Heart right ventricle (tissue), 16 donors: Measurements from ENCODE around the gene XPNPEP3. TPM values are rescaled to one million over a fixed set of nuclear protein-coding genes. Genes with fewer than 3 reads are reported as not detected.
"Not testable (repeated sequence)": the region's sequence is repeated elsewhere in the genome, so short reads cannot be mapped to it uniquely, and the experiment has no call there.

Source experiments
- ATAC-seq, 8 donors: fragments of 200-7000 bp; cut with Tn5 transposase; one replicate each; pipeline ENCODE4 v1.9.1; 2020; ENCODE audit warnings: mild to moderate bottlenecking in 8 of 8, moderate library complexity in 8 of 8, moderate number of reproducible peaks in 1 of 8
- DNase-seq, 2 donors: peaks; one replicate each; pipeline ENCODE4 v3.0.0-alpha.2; 2020
- H3K27ac ChIP-seq, 10 donors: fragments of 200-600 bp; sonication (generic) in 2 of 10; one replicate each; pipeline versions ENCODE4 v1.5.0 to v1.8.0; 2020 to 2022; ENCODE audit warnings: mild to moderate bottlenecking in 3 of 10
- H3K27me3 ChIP-seq, 7 donors: fragments of 200-600 bp; one replicate each; pipeline ENCODE4 v1.8.0; 2021 to 2022; ENCODE audit warnings: mild to moderate bottlenecking in 2 of 7
- H3K36me3 ChIP-seq, 9 donors: fragments of 200-600 bp; sonication (generic) in 1 of 9; one replicate each; pipeline versions ENCODE4 v1.5.0 to v1.8.0; 2020 to 2022; ENCODE audit warnings: mild to moderate bottlenecking in 2 of 9
- H3K4me1 ChIP-seq, 9 donors: fragments of 200-600 bp; sonication (generic) in 1 of 9; one replicate each; pipeline versions ENCODE4 v1.5.0 to v1.8.0; 2020 to 2022; ENCODE audit warnings: mild to moderate bottlenecking in 4 of 9
- H3K4me3 ChIP-seq, 10 donors: fragments of 200-600 bp; sonication (generic) in 2 of 10; one replicate each; pipeline versions ENCODE4 v1.5.0 to v1.8.0; 2020 to 2022; ENCODE audit warnings: mild to moderate bottlenecking in 7 of 10, moderate library complexity in 2 of 10
- H3K9me3 ChIP-seq, 11 donors: fragments of 200-600 bp in 10 of 11; sonication (generic) in 2 of 11; one replicate each; pipeline versions ENCODE4 v1.5.0 to v1.8.0; 2013 to 2022; ENCODE audit warnings: mild to moderate bottlenecking in 2 of 11, control low read depth in 1 of 11, moderate library complexity in 1 of 11
- CTCF ChIP-seq, 9 donors: fragments of 200-600 bp; sonication (generic) in 2 of 9; IDR thresholded peaks; one replicate each; pipeline versions ENCODE4 v1.5.0 to v1.8.0; 2021 to 2022; ENCODE audit warnings: antibody characterized with exemption in 9 of 9, mild to moderate bottlenecking in 5 of 9, moderate library complexity in 1 of 9
- WGBS, 2 donors: extraction: QIAGEN DNeasy Blood & Tissue Kit; methylation state at CpG; one replicate each; pipeline ENCODE4 v1.1.7; 2013; ENCODE audit warnings: inconsistent platforms in 1 of 2; 5-methylcytosine and 5-hydroxymethylcytosine counted together
- intact Hi-C, 10 donors: fragments of 100-400 bp; cut with DNase I; formaldehyde crosslinking; loops; one replicate each; pipeline versions ENCODE4 v1.11.1 to v1.14.2; 2022
- polyA plus RNA-seq, 2 donors: library from polyadenylated mRNA; stranded (reverse); fragments of 200-250 nt; gene quantifications; one replicate each; pipeline ENCODE4 v1.2.3, GENCODE V29; 2013
- total RNA-seq, 10 donors: library from RNA; stranded (reverse); fragmentation: NEBNext Ultra II Directional in 3 of 10; extraction: Animal tissue kit (Norgen Biotek cat#: 25700) in 3 of 10; gene quantifications; one replicate each; pipeline versions ENCODE4 v1.2.1 to v1.2.4, GENCODE V29; 2021 to 2023
- donor health status: Arrhythmogenic right ventricular cardiomyopathy.
- donor health status: ischemic (EF 13 %, LVEDD 7.1; RV severe dilation, severe dysfunction).
- donor health status: healthy with polysubstance abuse.
- donor health status: DM: no; HTN: yes; CAD: no.
- donor health status: DM: no; HTN: no; CAD: no.
- donor health status: ischemic (EF 25% LVEDD 6.9; RV normal size, moderate dysfunction).
- donor health status: ischemic (EF 25% LVEDD 5.7; RV mildly dilated, moderate dysfunction).
- donor health status: healthy.
- donor health status: DM: yes; HTN: yes; CAD: no.
- donor health status: Ischemic cardiomyopathy.
- donor health status: ischemic (EF 35%, LVEDD 5.7; RV mildly dilated, moderate dysfunction).
- donor health status: nonischemic (EF 11% LVEDD 7.7; RV severe dilation, severe dysfunction).
- donor health status: DM: yes; HTN: yes; CAD: no.
- donor health status: PGD.
- donor health status: ischemic (EF 29% LVEDD 5.4; RV normal size, mild dysfunction).
- donor health status: nonischemic (EF 23%, LVEDD 6.1; RV moderate dilation, normal function).

The XPNPEP3 gene
- total and polyA plus RNA-seq, 12 donors: 3.7 to 31.7 (median 24.8) TPM

GRCh38 chr22:40862537-40862936 is 5.6 kb downstream of the XPNPEP3 start:
- no peaks in the 10 kb centered on the region for H3K27me3 ChIP-seq
- H3K36me3 ChIP-seq: peaks cover 0 to 31% (median 0%) of the 10 kb centered on the region in 9 donors

GRCh38 chr22:40867109-40867508 is 10.2 kb downstream of the XPNPEP3 start:
- H3K9me3 ChIP-seq: no peaks in the 10 kb centered on the region
- no peak overlapping the region for H3K27ac ChIP-seq
- ATAC-seq (no peak), DNase-seq (no peak)
- H3K4me1 ChIP-seq: peaks cover 0 to 13% (median 0%) of the 10 kb centered on the region in 9 donors
- H3K27me3 ChIP-seq: no peaks in the 10 kb centered on the region
- WGBS, 2 donors: 84 to 91% methylated on average over 2 of the region's 2 CpGs
- no peak for TF ChIP-seq CTCF (IDR thresholded peaks at IDR 0.05)
- intact Hi-C loops: no loop called here
- H3K36me3 ChIP-seq: peaks cover 0 to 43% (median 15%) of the 10 kb centered on the region in 9 donors
- no peak overlapping the region for H3K4me3 ChIP-seq

More at GRCh38 chr22:40862537-40862936, 5.6 kb downstream of the XPNPEP3 start:
- DNase-seq (no peak), ATAC-seq (no peak)
- 97 to 98% methylated on average over 2 of the region's 2 CpGs for WGBS, 2 donors
- intact Hi-C loops: no loop called here
- Histone ChIP-seq H3K4me3 (no peak overlapping the region), H3K27ac (no peak overlapping the region), H3K4me1 (peaks cover 3 to 27% (median 13%) of the 10 kb centered on the region in 9 donors), H3K9me3 (no peaks in the 10 kb centered on the region)
- no peak for TF ChIP-seq CTCF (IDR thresholded peaks at IDR 0.05)

GRCh38 chr22:40868379-40868778 is 11.4 kb downstream of the XPNPEP3 start:
- WGBS, 2 donors: 93 to 94% methylated on average over 6 of the region's 6 CpGs
- peaks cover 0 to 48% (median 18%) of the 10 kb centered on the region in 9 donors for H3K36me3 ChIP-seq
- H3K27me3 ChIP-seq, DNase-seq, H3K4me3 ChIP-seq, intact Hi-C loops, H3K9me3 ChIP-seq, H3K27ac ChIP-seq, ATAC-seq: not testable (repeated sequence)
- peaks cover 0 to 13% (median 0%) of the 10 kb centered on the region in 9 donors for H3K4me1 ChIP-seq

GRCh38 chr22:40874016-40874415 is 17.1 kb downstream of the XPNPEP3 start:
- Histone ChIP-seq H3K27ac (no peak overlapping the region), H3K4me1 (no peaks in the 10 kb centered on the region), H3K36me3 (peaks cover 0 to 96% (median 29%) of the 10 kb centered on the region in 9 donors), H3K9me3 (no peaks in the 10 kb centered on the region), H3K4me3 (no peak overlapping the region), H3K27me3 (no peaks in the 10 kb centered on the region)
- no peak for ATAC-seq
- no peak for DNase-seq
- intact Hi-C loops: no loop called here
- 96 to 97% methylated on average over 3 of the region's 3 CpGs for WGBS, 2 donors
- TF ChIP-seq CTCF (IDR thresholded peaks at IDR 0.05): no peak

DNA sequence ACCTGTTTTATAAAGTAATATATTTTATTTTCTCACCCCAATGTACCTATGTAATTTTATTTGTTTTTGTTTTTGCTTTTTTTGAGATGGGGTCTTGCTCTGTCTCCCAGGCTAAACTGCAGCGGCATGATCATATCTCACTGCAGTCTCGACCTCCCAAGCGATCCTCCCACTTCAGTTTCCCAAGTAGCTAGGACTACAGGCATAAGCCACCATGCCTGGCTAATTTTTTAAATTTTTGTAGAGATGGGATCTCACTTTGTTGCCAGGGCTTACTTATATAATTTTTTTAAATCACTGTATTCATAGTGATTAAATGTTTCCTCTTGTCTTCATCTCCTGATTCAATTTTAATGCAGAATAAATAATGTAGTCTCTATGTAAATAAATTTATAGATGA is 18.2 kb downstream of the XPNPEP3 start:
- no peak for TF ChIP-seq CTCF (IDR thresholded peaks at IDR 0.05)
- no peak overlapping the region for H3K4me3 ChIP-seq
- ATAC-seq (no peak), DNase-seq (no peak)
- H3K9me3 ChIP-seq: no peaks in the 10 kb centered on the region
- WGBS, 2 donors: 95 to 97% methylated on average over 3 of the region's 3 CpGs
- H3K36me3 ChIP-seq: peaks cover 0 to 94% (median 28%) of the 10 kb centered on the region in 9 donors
- intact Hi-C loops: no loop called here
- H3K27me3 ChIP-seq: no peaks in the 10 kb centered on the region
- no peaks in the 10 kb centered on the region for H3K4me1 ChIP-seq
- no peak overlapping the region for H3K27ac ChIP-seq
